HG03565 (cell line): Measurements from ENCODE around the gene ANKRD33B.
"Not testable (repeated sequence)": the region's sequence is repeated elsewhere in the genome, so short reads cannot be mapped to it uniquely, and the experiment has no call there.

Experiments used
- ATAC-seq: cut with Tn5 transposase; IDR thresholded peaks from one replicate; pipeline ENCODE4 v1.9.1; 2021; ENCODE audit warnings: mild to moderate bottlenecking, moderate library complexity; ENCODE audit not compliant: unreplicated experiment

The ANKRD33B gene

GRCh38 chr5:10563945-10564837, at the start of gene ANKRD33B:
TSS of gene ANKRD33B (plus strand) at chr5:10564070. CDS start at chr5:10564468, 398 bp downstream.
- ATAC-seq: peak; percentile 41

- ATAC-seq: not testable (repeated sequence)
Observed at GRCh38 chr5:10514572-10514971, 49.3 kb upstream of the ANKRD33B start.

- no peak for ATAC-seq
Observed at GRCh38 chr5:10515492-10515891, 48.4 kb upstream of the ANKRD33B start.

GRCh38 chr5:10518347-10518746, 45.5 kb upstream of the ANKRD33B start:
- ATAC-seq: no peak

- ATAC-seq: no peak
Observed at GRCh38 chr5:10519729-10520128, 44.1 kb upstream of the ANKRD33B start.

GRCh38 chr5:10520706-10521105, 43.2 kb upstream of the ANKRD33B start:
- ATAC-seq: no peak

- ATAC-seq: no peak
Observed at GRCh38 chr5:10521466-10522223, 42.2 kb upstream of the ANKRD33B start.

- no peak for ATAC-seq
Observed at GRCh38 chr5:10522224-10522611, 41.7 kb upstream of the ANKRD33B start.

- no peak for ATAC-seq
Observed at GRCh38 chr5:10524376-10525123, 39.3 kb upstream of the ANKRD33B start.

GRCh38 chr5:10525124-10525495, 38.8 kb upstream of the ANKRD33B start:
- ATAC-seq: peak; percentile 53

GRCh38 chr5:10527281-10527950, 36.5 kb upstream of the ANKRD33B start:
- no peak for ATAC-seq

- ATAC-seq: no peak
Observed at GRCh38 chr5:10528056-10528816, 35.6 kb upstream of the ANKRD33B start.

- no peak for ATAC-seq
Observed at GRCh38 chr5:10528827-10529226, 35.0 kb upstream of the ANKRD33B start.

GRCh38 chr5:10530601-10531320, 33.1 kb upstream of the ANKRD33B start:
- no peak for ATAC-seq

GRCh38 chr5:10532421-10532820, 31.4 kb upstream of the ANKRD33B start:
- no peak for ATAC-seq

- ATAC-seq: no peak
Observed at GRCh38 chr5:10533226-10533625, 30.6 kb upstream of the ANKRD33B start.

- ATAC-seq: no peak
Observed at GRCh38 chr5:10534561-10535530, 29.0 kb upstream of the ANKRD33B start.

- no peak for ATAC-seq
Observed at GRCh38 chr5:10536511-10536910, 27.4 kb upstream of the ANKRD33B start.
